HT-29 (cell line): ENCODE data around the gene BPIFB2. TPM values are rescaled to one million over a fixed set of nuclear protein-coding genes. Genes with fewer than 3 reads are reported as not detected.

Experiments used
- DNase-seq: peaks from one replicate; pipeline ENCODE4 v3.0.0-alpha.2; 2015; ENCODE audit warnings: low spot score
- total RNA-seq: library from RNA; depleted of rRNA; stranded (reverse); fragments of >200 nt; shearing (Covaris generic); gene quantifications from 2 replicates; pipeline ENCODE4 v1.2.3, GENCODE V29; 2014

Gene BPIFB2
- total RNA-seq, 1 experiment from 2014 or later, result not detected

GRCh38 chr20:33020278-33021161, 13.0 kb downstream of the BPIFB2 start:
- DNase-seq, result no peak

GRCh38 chr20:33021879-33022278, 14.4 kb downstream of the BPIFB2 start:
- DNase-seq, result no peak

GRCh38 chr20:33022289-33022688, 14.8 kb downstream of the BPIFB2 start:
- DNase-seq, result no peak

- DNase-seq, result no peak
Observed at GRCh38 chr20:33022694-33023438, 15.4 kb downstream of the BPIFB2 start.

- DNase-seq, result no peak
Observed at GRCh38 chr20:33023439-33024242, 16.1 kb downstream of the BPIFB2 start.

- DNase-seq, result no peak
Observed at GRCh38 chr20:33024243-33024560, 16.7 kb downstream of the BPIFB2 start.

- DNase-seq, result no peak
Observed at GRCh38 chr20:33024609-33025317, 17.3 kb downstream of the BPIFB2 start.

GRCh38 chr20:33025318-33025876, 17.9 kb downstream of the BPIFB2 start:
- DNase-seq, result no peak

GRCh38 chr20:33026072-33026778, 18.7 kb downstream of the BPIFB2 start:
- DNase-seq, result no peak

GRCh38 chr20:33026779-33027759, 19.6 kb downstream of the BPIFB2 start:
- DNase-seq, result no peak

GRCh38 chr20:33027769-33028751, 20.6 kb downstream of the BPIFB2 start:
- no peak for DNase-seq

GRCh38 chr20:33028875-33029274, 21.4 kb downstream of the BPIFB2 start:
- DNase-seq, result no peak

- no peak for DNase-seq
Observed at GRCh38 chr20:33030076-33030475, 22.6 kb downstream of the BPIFB2 start.

GRCh38 chr20:33030569-33030968, 23.1 kb downstream of the BPIFB2 start:
- no peak for DNase-seq

GRCh38 chr20:33031531-33031930, 24.0 kb downstream of the BPIFB2 start, which contains the start of gene BPIFB6:
TSS of gene BPIFB6 (plus strand) at chr20:33031648. CDS start at chr20:33031648, 0 bp downstream.
- DNase-seq, result no peak

- no peak for DNase-seq
Observed at GRCh38 chr20:33032555-33032954, 25.1 kb downstream of the BPIFB2 start.

- no peak for DNase-seq
Observed at GRCh38 chr20:33033381-33033780, 25.9 kb downstream of the BPIFB2 start.

- no peak for DNase-seq
Observed at GRCh38 chr20:33034115-33034514, 26.6 kb downstream of the BPIFB2 start.
